GM19099 (cell line): ENCODE results near the gene IL37.

Experiments
- POLR2A ChIP-seq: IDR thresholded peaks from 3 replicates; pipeline ENCODE4 v1.6.1; 2011; ENCODE audit warnings: low read depth; ENCODE audit not compliant: insufficient read length; ENCODE audit errors: extremely low read depth

IL37 gene

DNA sequence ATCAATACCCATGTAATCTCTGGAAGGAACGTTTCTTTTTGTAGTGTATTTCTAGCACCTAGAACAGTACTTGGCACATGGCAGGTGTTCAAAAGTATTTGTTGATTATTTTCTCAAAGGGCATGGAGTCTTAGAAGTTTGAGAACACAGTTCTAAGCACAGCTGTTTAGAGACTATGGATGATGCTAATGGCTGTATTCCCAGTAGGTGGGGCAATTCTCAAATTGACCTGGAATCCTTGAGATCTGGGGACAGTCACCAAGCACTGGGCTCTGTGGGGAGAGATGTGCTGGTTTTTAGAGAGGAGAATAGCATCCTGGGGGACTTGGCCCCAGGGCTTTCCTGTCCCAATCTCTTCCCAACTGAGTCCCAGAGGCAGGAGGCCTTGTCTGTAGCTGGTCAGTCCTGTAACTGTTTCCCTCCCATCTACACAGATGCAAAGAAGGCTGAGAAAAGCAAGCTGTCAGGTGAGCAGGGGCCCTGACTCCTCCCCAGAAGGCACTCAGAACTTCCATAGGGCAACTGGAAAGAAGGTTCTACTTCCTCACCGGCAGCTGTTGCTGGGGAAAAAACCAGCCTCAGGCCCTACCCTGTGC lies 49.4 kb downstream of the IL37 start:
- no peak for TF ChIP-seq POLR2A

DNA sequence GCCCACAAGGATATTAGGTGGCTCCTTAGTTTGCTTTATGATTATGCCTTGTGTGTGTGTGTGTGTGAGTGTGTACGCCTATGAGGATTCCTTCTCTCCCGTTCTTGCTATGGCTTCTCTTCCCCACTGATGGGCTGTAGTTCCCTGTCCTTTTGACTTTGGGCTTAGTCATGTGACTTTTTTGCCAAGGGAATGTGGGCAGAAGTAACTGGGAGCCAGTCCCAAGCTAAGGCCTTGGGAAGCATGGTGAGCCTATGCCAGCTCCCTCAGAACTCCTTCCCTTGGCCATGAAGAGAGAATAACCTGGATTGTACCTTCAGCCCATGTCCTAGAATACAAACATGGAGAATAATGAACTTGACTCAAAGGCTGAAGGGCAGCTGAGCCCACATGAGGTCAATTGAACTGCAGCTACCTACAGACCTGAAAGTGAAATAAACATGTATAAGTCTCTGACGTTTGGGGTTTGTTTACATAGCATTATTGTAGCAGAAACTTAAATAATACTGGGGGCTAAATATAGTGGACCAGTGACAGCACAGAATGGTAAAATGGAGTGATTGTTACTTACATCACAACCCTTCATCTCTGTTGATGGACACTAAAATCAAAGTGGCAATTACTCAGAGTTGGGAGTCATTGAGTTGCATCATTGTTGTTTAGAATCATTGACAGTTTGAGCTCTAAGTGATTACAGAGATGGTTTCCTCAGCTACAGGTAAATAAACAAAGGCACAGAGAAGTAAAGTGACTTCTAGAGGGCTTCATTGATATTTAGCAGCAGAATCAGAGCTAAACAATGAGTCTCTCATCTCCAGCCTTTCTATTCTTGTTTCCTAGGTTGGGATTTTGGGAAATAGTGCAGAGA lies 51.6 kb downstream of the IL37 start:
- no peak for TF ChIP-seq POLR2A

DNA sequence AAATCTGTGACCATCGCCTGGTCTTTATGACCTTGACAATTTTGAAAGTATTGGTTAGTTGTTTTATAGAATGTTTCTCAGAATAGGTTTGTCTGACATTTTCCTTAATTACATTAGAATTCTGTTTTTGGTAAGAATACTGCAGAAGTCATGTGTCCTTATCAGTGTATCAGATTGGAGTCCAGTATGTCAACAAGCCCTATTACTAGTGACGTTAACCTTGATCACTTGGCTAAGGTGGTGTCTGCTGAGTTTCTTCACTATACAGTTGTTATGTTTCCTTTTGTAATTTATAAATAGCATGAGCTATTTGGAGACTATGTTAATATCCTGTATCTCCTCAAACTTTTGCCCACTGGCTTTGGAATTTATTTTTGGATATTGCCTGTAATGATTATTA lies 56.1 kb downstream of the IL37 start:
- no peak for TF ChIP-seq POLR2A
